ENCODE measurements around the gene SURF4. TPM values are rescaled to one million over a fixed set of nuclear protein-coding genes. Genes with fewer than 3 reads are reported as not detected.

SURF4 gene
- total RNA-seq, 1 donor = 392 TPM

GRCh38 chr9:133370685-133371084, 5.2 kb downstream of the SURF4 start:
- Histone ChIP-seq H3K79me2 (ENCODE audit: insufficient read depth, low read length) (peaks cover 100% of the 10 kb centered on the region), H3K9me3 (ENCODE audit: low read depth, low read length) (no peaks in the 10 kb centered on the region), H3K36me3 (ENCODE audit: insufficient read depth, low read length) (peaks cover 60% of the 10 kb centered on the region), H3K4me3 (ENCODE audit: insufficient read depth, low read length) (no peak overlapping the region), H3K4me2 (ENCODE audit: insufficient read depth, low read length) (peak overlapping the region; percentile 76), H3K27ac (ENCODE audit: low read depth, low read length) (peak overlapping the region; percentile 81), H3K27me3 (ENCODE audit: insufficient read depth, low read length) (no peaks in the 10 kb centered on the region), H2AFZ (ENCODE audit: low read length) (no peak overlapping the region), H4K20me1 (ENCODE audit: insufficient read depth, low read length) (peaks cover 91% of the 10 kb centered on the region), H3K4me1 (ENCODE audit: insufficient read depth, low read length) (peaks cover 62% of the 10 kb centered on the region)
- TF ChIP-seq, protein P1, sequence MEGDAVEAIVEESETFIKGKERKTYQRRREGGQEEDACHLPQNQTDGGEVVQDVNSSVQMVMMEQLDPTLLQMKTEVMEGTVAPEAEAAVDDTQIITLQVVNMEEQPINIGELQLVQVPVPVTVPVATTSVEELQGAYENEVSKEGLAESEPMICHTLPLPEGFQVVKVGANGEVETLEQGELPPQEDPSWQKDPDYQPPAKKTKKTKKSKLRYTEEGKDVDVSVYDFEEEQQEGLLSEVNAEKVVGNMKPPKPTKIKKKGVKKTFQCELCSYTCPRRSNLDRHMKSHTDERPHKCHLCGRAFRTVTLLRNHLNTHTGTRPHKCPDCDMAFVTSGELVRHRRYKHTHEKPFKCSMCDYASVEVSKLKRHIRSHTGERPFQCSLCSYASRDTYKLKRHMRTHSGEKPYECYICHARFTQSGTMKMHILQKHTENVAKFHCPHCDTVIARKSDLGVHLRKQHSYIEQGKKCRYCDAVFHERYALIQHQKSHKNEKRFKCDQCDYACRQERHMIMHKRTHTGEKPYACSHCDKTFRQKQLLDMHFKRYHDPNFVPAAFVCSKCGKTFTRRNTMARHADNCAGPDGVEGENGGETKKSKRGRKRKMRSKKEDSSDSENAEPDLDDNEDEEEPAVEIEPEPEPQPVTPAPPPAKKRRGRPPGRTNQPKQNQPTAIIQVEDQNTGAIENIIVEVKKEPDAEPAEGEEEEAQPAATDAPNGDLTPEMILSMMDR (IDR thresholded peaks at IDR 0.05; ENCODE audit: extremely low read depth, low read depth, low read length) = no peak
- peak; percentile 4 for DNase-seq (ENCODE audit: insufficient read length, low spot score, missing footprints)

DNA sequence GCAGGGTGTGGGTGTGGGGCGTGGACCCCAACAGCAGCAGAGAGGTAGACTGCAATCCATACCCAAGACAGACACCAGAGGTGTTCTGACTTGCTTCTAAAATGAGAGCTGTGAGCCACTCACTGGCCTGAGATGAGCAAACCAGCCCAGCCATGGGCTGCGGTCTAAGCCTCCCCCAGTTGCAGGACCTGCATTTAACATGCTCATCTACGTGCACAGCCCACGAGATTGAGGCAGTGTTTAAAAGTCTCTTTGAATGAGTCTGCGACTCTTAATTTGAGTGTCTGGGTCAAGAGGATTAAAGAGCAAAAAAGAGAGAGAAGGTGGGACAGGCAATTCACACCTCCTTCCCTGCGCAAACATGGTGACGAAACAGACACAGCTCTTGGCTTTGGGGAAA, 5.9 kb downstream of the SURF4 start:
- peaks cover 96% of the 10 kb centered on the region for H4K20me1 ChIP-seq (ENCODE audit: insufficient read depth, low read length)
- H3K4me2 ChIP-seq (ENCODE audit: insufficient read depth, low read length) = no peak overlapping the region
- no peak for DNase-seq (ENCODE audit: insufficient read length, low spot score, missing footprints)
- no peak overlapping the region for H2AFZ ChIP-seq (ENCODE audit: low read length)
- H3K4me1 ChIP-seq (ENCODE audit: insufficient read depth, low read length) = peaks cover 62% of the 10 kb centered on the region
- no peaks in the 10 kb centered on the region for H3K9me3 ChIP-seq (ENCODE audit: low read depth, low read length)
- TF ChIP-seq, protein P1 (IDR thresholded peaks at IDR 0.05; ENCODE audit: extremely low read depth, low read depth, low read length) = no peak
- peaks cover 68% of the 10 kb centered on the region for H3K36me3 ChIP-seq (ENCODE audit: insufficient read depth, low read length)
- H3K27me3 ChIP-seq (ENCODE audit: insufficient read depth, low read length) = no peaks in the 10 kb centered on the region
- H3K27ac ChIP-seq (ENCODE audit: low read depth, low read length) = peak overlapping the region; percentile 81
- H3K4me3 ChIP-seq (ENCODE audit: insufficient read depth, low read length) = no peak overlapping the region
- H3K79me2 ChIP-seq (ENCODE audit: insufficient read depth, low read length) = peaks cover 100% of the 10 kb centered on the region

DNA sequence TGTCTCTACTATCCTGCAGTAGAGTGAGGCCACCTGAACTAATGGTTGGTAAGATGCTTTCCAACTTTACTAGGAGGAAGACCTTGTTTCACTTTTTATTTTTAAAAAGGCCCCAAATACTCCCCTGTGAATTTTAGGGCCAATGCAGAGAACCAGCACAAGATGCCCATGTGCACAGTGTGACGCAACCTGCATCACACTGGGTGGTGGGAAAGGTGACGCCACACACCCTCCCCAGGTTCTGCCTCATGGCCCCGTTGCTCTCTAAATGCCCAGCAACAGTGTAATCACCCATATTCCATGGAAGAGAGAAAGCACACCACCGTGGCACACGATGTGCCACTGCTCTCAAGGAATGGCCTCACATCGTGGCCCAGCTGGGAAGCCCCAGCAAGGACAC, 6.4 kb downstream of the SURF4 start:
- H3K27me3 ChIP-seq (ENCODE audit: insufficient read depth, low read length) = no peaks in the 10 kb centered on the region
- peaks cover 71% of the 10 kb centered on the region for H3K36me3 ChIP-seq (ENCODE audit: insufficient read depth, low read length)
- no peak overlapping the region for H2AFZ ChIP-seq (ENCODE audit: low read length)
- peaks cover 62% of the 10 kb centered on the region for H3K4me1 ChIP-seq (ENCODE audit: insufficient read depth, low read length)
- peak; percentile 46 for DNase-seq (ENCODE audit: insufficient read length, low spot score, missing footprints)
- no peak overlapping the region for H3K4me3 ChIP-seq (ENCODE audit: insufficient read depth, low read length)
- peaks cover 94% of the 10 kb centered on the region for H4K20me1 ChIP-seq (ENCODE audit: insufficient read depth, low read length)
- peak overlapping the region; percentile 81 for H3K27ac ChIP-seq (ENCODE audit: low read depth, low read length)
- no peaks in the 10 kb centered on the region for H3K9me3 ChIP-seq (ENCODE audit: low read depth, low read length)
- TF ChIP-seq, protein P1 (IDR thresholded peaks at IDR 0.05; ENCODE audit: extremely low read depth, low read depth, low read length) = no peak
- H3K79me2 ChIP-seq (ENCODE audit: insufficient read depth, low read length) = peaks cover 99% of the 10 kb centered on the region
- peak overlapping the region; percentile 33 for H3K4me2 ChIP-seq (ENCODE audit: insufficient read depth, low read length)

GRCh38 chr9:133368249-133368881, 7.5 kb downstream of the SURF4 start:
- peaks cover 98% of the 10 kb centered on the region for H3K79me2 ChIP-seq (ENCODE audit: insufficient read depth, low read length)
- peak overlapping the region; percentile 81 for H3K27ac ChIP-seq (ENCODE audit: low read depth, low read length)
- H3K4me3 ChIP-seq (ENCODE audit: insufficient read depth, low read length) = no peak overlapping the region
- peak; percentile 90 for DNase-seq (ENCODE audit: insufficient read length, low spot score, missing footprints)
- no peaks in the 10 kb centered on the region for H3K9me3 ChIP-seq (ENCODE audit: low read depth, low read length)
- H3K27me3 ChIP-seq (ENCODE audit: insufficient read depth, low read length) = no peaks in the 10 kb centered on the region
- peaks cover 55% of the 10 kb centered on the region for H3K4me1 ChIP-seq (ENCODE audit: insufficient read depth, low read length)
- H2AFZ ChIP-seq (ENCODE audit: low read length) = no peak overlapping the region
- peaks cover 92% of the 10 kb centered on the region for H4K20me1 ChIP-seq (ENCODE audit: insufficient read depth, low read length)
- TF ChIP-seq, protein P1 (IDR thresholded peaks at IDR 0.05; ENCODE audit: extremely low read depth, low read depth, low read length) = no peak
- peaks cover 74% of the 10 kb centered on the region for H3K36me3 ChIP-seq (ENCODE audit: insufficient read depth, low read length)
- peak overlapping the region; percentile 33 for H3K4me2 ChIP-seq (ENCODE audit: insufficient read depth, low read length)

Data from osteoblast (primary cell).